D341Med (cell line): Measurements from ENCODE around the gene SPRYD3.
"Not testable (repeated sequence)": the region's sequence is repeated elsewhere in the genome, so short reads cannot be mapped to it uniquely, and the experiment has no call there.

Source experiments
- DNase-seq: peaks from one replicate; pipeline ENCODE4 v3.0.0; 2012; ENCODE audit warnings: low spot score

SPRYD3 gene

GRCh38 chr12:53051881-53052412, 27.2 kb downstream of the SPRYD3 start:
- DNase-seq, result no peak

- DNase-seq, result peak; percentile 4
Observed at GRCh38 chr12:53051058-53051880, 27.9 kb downstream of the SPRYD3 start.

GRCh38 chr12:53050426-53051057, 28.6 kb downstream of the SPRYD3 start:
- peak; percentile 4 for DNase-seq

DNA sequence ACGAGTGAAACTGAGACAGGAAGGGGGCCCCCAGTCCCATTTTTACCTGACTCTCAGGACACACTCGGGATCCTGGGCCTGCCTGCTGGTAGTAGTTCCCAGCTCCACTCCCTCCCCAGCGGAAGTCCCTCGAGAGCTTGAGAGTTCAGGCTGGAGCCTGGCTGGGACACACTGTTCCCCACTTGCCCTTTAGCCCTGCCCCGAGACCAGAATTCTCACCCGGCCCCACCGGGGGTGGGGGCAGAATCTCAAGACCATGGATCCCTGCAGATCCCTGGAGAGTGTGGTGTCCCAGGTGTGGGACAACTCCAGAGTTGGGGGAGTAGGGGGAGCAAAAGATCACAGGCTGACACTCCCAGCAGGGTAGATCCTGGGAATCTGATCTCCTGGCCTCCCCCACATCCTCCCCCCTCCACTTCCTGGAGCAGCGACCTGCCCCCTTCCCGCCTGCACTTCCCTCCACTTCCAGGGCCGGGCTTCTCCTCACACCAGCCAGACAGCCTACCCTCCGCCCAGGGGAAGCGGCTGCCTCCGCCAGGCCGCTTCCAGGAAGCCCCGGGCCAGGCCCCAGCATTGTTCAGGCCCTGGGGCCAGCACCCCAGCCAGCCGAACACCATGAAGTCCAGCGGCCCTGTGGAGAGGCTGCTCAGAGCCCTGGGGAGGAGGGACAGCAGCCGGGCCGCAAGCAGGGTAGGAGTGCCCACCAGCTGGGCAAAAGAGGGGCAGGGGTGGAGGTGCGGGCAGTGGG, 29.4 kb downstream of the SPRYD3 start, which contains the start of gene TNS2:
Gene TNS2, plus strand, starts transcription at position 495 of the 748 bp plus-strand sequence. Its CDS starts 121 bp downstream, at position 616.
- DNase-seq, result peak; percentile 28

- DNase-seq, result peak; percentile 14
Observed at GRCh38 chr12:53048780-53049401, 30.3 kb downstream of the SPRYD3 start.

DNA sequence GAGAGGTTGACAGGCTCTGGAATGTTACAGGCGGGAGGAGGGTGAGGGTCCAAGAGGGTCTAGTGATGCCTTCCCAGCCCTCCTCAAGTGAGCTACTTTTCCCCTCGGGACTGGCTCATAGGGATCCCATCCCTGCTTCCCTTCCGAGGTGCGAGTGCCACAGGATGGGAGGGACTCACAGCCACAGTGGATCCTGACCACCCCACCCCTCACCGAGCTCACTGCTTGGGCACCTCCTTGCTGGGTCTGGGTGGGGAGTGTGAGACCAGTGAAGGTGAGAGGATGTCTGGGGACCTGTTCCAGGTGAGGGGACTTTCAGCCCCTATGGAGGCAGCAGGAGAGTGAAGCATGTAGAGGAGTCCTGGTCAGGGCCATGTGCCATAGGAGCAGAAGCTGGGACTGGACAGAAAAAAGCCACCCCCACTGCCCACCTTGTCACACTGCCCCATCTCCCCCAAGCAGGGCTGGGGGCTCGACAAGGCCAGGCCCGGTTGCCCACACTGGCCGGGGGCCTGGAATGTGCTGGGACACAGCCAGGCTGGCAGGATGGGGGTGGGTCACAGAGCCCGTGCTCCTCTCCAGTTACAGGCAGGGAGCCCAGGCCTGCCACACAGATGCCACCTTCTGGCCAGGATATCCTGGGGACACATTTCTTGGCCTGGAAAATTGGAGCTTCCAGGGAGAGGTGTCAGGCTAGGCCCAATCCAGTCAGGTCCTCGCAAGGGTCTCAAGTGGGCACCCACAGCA, 31.0 kb downstream of the SPRYD3 start:
- DNase-seq, result peak; percentile 61

GRCh38 chr12:53047221-53048032, 31.8 kb downstream of the SPRYD3 start:
- peak; percentile 95 for DNase-seq

DNA sequence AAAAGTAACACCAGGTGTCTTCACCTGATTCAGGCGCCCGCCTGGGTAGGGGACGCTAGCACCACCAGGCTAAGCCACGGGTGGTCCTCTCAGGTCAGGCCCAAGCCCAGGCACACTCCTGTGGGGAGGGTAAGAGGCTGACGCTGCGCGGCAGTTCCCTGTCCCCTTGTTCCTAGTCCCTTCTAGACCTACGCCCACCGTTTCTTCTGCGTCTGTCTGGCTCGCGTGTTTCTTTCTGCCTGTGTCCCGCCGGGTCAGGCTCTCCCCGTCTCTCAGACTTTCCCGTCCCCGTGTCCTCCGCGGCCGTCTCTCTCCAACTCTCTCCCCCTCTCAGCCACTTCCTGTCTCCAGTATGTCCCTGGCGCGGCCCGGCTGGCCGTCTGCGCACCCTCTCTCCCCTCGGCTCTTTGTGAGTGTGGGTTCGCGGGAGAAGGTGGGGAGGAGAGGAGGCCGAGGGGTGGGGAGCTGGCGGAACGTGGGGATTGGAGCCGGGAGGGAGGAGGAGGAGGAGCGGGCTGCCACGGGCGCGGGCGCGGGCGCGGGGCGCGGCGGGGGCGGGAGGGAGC, 32.5 kb downstream of the SPRYD3 start:
- no peak for DNase-seq

GRCh38 chr12:53045696-53046045, 33.5 kb downstream of the SPRYD3 start:
- no peak for DNase-seq

DNA sequence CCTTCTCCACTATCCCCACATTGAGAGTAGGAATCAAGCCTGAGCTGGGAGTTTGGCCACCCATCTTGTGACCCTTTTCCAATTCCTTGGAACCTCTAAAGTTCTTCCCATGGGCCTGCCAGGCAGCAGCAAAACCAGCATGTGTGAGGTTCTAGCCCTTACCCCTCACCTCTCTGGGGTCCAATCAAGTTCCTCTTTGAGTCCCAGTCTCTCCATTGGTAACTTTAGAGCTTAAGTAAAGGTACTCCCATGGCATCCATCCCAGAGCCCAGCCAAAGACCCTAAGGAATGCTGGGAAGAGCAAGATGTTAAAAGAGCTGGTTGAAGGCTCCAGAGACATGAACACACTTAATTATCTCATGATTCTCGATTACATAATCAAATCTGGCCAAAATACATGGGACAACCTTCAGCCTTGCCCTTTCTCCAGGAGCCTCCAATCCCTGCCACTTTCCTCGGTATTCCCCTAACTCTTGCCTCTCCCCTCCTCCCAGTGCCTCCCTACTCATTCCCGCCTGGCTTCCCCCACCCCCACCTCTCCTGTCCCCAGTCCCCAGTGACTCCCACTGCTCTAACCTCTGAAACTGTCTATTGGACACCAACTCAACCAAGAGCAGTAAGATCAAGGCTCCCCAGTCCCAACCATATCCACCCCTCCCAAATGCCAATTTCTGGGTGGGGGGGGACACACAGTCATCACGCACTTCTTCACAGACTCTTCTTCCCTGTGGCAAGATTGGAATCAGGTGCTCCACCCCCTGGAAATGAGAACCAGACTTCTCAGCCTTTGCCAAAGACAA, 34.1 kb downstream of the SPRYD3 start:
- peak; percentile 15 for DNase-seq

DNA sequence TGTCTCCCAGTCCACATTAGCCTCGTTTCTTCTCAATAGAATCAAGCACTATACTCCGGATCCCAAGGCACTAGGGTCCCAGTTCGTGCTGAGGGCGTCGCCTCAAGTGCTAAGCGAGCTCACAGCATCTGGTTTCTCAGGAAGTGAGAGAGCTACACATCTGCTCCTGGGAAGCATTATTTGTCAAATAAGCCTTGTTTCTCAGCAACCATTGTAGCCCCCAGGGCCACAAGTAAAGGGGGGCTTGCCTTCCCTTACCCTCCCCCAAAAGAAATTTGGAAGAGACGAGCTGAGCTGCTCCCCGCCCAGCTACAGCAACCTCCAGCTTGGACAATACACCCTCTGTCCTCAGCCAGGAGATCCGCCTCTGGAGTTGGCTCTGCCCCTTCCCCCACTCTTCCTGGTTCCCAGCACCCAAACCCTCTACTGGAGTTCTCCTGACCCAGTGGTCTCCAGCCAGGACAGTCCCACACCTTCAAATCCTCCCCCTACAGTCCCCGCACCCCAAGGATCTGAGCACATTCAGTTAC, 35.1 kb downstream of the SPRYD3 start:
- DNase-seq, result peak; percentile 28

- no peak for DNase-seq
Observed at GRCh38 chr12:53042607-53043454, 36.4 kb downstream of the SPRYD3 start.

DNA sequence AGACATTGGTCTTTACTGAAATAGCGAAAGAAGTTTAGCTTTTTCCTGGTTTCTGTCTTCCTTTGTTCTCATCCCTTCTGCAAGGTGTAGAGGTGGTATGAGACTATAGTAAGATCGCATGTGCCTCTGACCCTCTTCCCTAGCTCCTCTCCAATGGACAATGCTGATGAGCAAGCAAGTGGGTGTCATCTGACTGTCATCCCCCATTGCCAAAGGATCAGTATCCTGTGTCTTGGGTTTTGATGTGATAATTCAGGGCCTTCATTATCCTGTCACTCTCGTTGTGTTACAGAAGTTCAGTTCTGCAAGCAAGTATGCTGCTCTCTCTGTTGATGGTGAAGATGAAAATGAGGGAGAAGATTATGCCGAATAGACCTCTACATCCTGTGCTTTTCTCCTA, 39.3 kb downstream of the SPRYD3 start:
- DNase-seq, result no peak

GRCh38 chr12:53036802-53037201, 42.4 kb downstream of the SPRYD3 start:
- DNase-seq, result no peak

GRCh38 chr12:53034459-53034858, 44.7 kb downstream of the SPRYD3 start:
- DNase-seq, result no peak

DNA sequence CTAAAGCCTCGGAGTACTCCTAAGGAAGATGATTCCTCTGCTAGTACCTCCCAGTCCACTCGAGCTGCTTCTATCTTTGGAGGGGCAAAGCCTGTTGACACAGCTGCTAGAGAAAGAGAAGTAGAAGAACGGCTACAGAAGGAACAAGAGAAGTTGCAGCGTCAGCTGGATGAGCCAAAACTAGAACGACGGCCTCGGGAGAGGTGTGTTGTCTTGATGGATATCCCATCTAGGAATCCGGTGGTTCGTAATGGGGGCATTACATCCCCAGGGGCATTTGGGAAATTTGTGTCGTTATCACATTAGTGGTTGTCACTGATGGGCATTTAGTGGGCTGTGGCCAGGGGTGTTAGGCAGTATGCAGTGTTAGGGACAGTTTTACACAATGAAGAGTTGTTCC, 45.4 kb downstream of the SPRYD3 start:
- DNase-seq, result not testable (repeated sequence)

DNA sequence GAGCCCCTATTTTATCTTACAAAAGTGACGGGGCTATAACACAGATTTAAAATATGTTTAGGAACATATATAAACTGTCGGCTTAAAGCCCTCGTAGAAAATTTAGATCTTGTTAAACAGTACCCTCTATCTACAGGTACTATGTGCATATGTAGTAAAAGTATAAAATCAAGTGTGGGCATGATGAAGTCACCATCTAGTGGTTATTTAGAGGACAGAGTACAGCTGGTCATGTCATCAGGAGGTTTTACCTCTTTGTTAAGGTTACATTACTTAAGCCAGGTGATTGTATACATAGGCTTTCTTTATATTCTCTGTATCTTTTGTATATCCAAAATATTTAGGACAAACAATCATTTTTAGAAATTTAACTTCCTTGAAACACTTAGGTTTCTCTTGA, 47.6 kb downstream of the SPRYD3 start:
- DNase-seq, result no peak

GRCh38 chr12:53027014-53027413, 52.2 kb downstream of the SPRYD3 start:
- DNase-seq, result not testable (repeated sequence)
